ENCODE measurements around the gene INTS15. TPM values are rescaled to one million over a fixed set of nuclear protein-coding genes. Genes with fewer than 3 reads are reported as not detected.

Gene INTS15
- polyA plus RNA-seq, 1 of the 3 experiments (the other 2 are of a cell fraction) = 39.1 TPM

DNA sequence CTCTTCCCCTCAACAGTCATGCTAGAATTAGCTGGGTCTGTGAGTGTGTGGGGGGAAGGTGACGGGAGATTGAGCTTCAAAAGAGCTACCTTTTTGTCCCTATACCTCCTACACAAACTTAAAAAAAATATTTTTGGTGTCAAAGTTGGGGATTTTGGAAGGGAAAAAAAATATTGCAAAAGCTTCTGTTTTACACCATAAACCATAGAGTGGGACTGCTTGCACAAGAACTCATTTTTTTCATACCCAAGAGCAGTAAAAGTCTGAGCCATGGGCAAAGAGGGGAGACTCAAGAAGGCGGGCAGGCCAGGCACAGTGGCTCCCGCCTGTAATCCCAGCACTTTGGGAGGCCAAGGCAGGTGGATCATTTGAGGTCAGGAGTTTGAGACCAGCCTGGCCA, 21.9 kb upstream of the INTS15 start:
- H2AFZ ChIP-seq (ENCODE audit: low read depth) = no peak overlapping the region
- H3K4me3 ChIP-seq (ENCODE audit: low read depth in 2 of 2, low read length in 1 of 2) = no peak overlapping the region
- peaks cover 21% of the 10 kb centered on the region; the same call in 1 of the 2 replicates for H3K27me3 ChIP-seq (ENCODE audit: insufficient read depth)
- H3F3A ChIP-seq (replicated peaks; ENCODE audit: insufficient read depth) = no peaks in the 10 kb centered on the region
- H4K20me1 ChIP-seq (ENCODE audit: insufficient read depth) = no peaks in the 10 kb centered on the region
- ChIA-PET POLR2A (no interaction called here), CTCF (interaction anchor here (1.0 to 1.9 kb wide), 5 partner anchors 8 to 52 kb away, joined by 3 to 10 read pairs (median 6); no protein-coding TSS in a partner anchor)
- H3K9me3 ChIP-seq = no peaks in the 10 kb centered on the region
- no peak overlapping the region for H3K27ac ChIP-seq (ENCODE audit: low read depth in 2 of 2, low read length in 1 of 2)
- H3K4me1 ChIP-seq (ENCODE audit: control insufficient read depth in 1 of 2, insufficient read depth in 2 of 2, low read depth in 1 of 2, low read length in 1 of 2) = no peaks in the 10 kb centered on the region
- WGBS (ENCODE audit: low lambda C conversion rate) = 66% methylated on average over 3 of the region's 3 CpGs
- no peaks in the 10 kb centered on the region for H3K9me2 ChIP-seq
- no peak for DNase-seq
- no peaks in the 10 kb centered on the region for H3K79me2 ChIP-seq (ENCODE audit: insufficient read depth)
- H3K4me2 ChIP-seq = no peak overlapping the region
- no peak overlapping the region for H3K9ac ChIP-seq
- H3K36me3 ChIP-seq (replicated peaks in 1 of 2; ENCODE audit: control insufficient read depth in 1 of 2, insufficient read depth in 2 of 2, low read length in 1 of 2) = no peaks in the 10 kb centered on the region
- TF ChIP-seq SIN3A (IDR thresholded peaks at IDR 0.05; ENCODE audit: borderline replicate concordance, low read depth, low read length) (no peak), CHD2 (IDR thresholded peaks at IDR 0.05; ENCODE audit: low read length, partially characterized antibody) (no peak), MAX (IDR thresholded peaks at IDR 0.05; ENCODE audit: low read depth) (no peak), TEAD4 (IDR thresholded peaks at IDR 0.05; ENCODE audit: borderline replicate concordance, insufficient read depth) (no peak), CTCF (IDR thresholded peaks at IDR 0.05) (no peak), USF2 (IDR thresholded peaks at IDR 0.05; ENCODE audit: borderline replicate concordance, low read depth, low read length) (no peak), YY1 (IDR thresholded peaks at IDR 0.05; ENCODE audit: low read depth) (no peak), GATA2 (CRISPR knock-in tag; IDR thresholded peaks at IDR 0.05) (no peak), EZH2phosphoT487 (IDR thresholded peaks at IDR 0.05; ENCODE audit: borderline replicate concordance, low read depth) (no peak), MEF2A (IDR thresholded peaks at IDR 0.05; ENCODE audit: borderline replicate concordance, low read depth) (no peak), REST (IDR thresholded peaks at IDR 0.05; ENCODE audit: low read depth, low read length) (no peak)
